Measurements from ENCODE around the gene GBX1.
A peak's percentile ranks its signal among the peaks of the same experiment; 100 is the strongest.

Gene GBX1

GRCh38 chr7:151173386-151174245, 6.1 kb upstream of the GBX1 start:
- DNase-seq (ENCODE audit: low spot score): no peak

- DNase-seq (ENCODE audit: low spot score): peak; percentile 86
Observed at GRCh38 chr7:151172273-151173141, 5.0 kb upstream of the GBX1 start.

- DNase-seq (ENCODE audit: low spot score): no peak
Observed at GRCh38 chr7:151168787-151169162, 1.3 kb upstream of the GBX1 start.

GRCh38 chr7:151168003-151168786, 701 bp upstream of the GBX1 start:
- DNase-seq (ENCODE audit: low spot score): no peak

- no peak for DNase-seq (ENCODE audit: low spot score)
Observed at GRCh38 chr7:151166629-151167196, 781 bp downstream of the GBX1 start.

GRCh38 chr7:151161757-151162156, 5.7 kb downstream of the GBX1 start:
- no peak for DNase-seq (ENCODE audit: low spot score)

- no peak for DNase-seq (ENCODE audit: low spot score)
Observed at GRCh38 chr7:151157645-151158329, 9.7 kb downstream of the GBX1 start.

GRCh38 chr7:151152643-151153513, 14.6 kb downstream of the GBX1 start:
- no peak for DNase-seq (ENCODE audit: low spot score)

- no peak for DNase-seq (ENCODE audit: low spot score)
Observed at GRCh38 chr7:151150388-151150787, 17.1 kb downstream of the GBX1 start.

- no peak for DNase-seq (ENCODE audit: low spot score)
Observed at GRCh38 chr7:151148319-151149259, 18.9 kb downstream of the GBX1 start.

- DNase-seq (ENCODE audit: low spot score): no peak
Observed at GRCh38 chr7:151146761-151147160, 20.7 kb downstream of the GBX1 start.

- DNase-seq (ENCODE audit: low spot score): no peak
Observed at GRCh38 chr7:151144387-151144786, 23.1 kb downstream of the GBX1 start.

GRCh38 chr7:151143261-151144015, 24.1 kb downstream of the GBX1 start:
- DNase-seq (ENCODE audit: low spot score): no peak

- DNase-seq (ENCODE audit: low spot score): no peak
Observed at GRCh38 chr7:151142686-151143040, 24.8 kb downstream of the GBX1 start.

- DNase-seq (ENCODE audit: low spot score): no peak
Observed at GRCh38 chr7:151141855-151142685, 25.4 kb downstream of the GBX1 start.

GRCh38 chr7:151141311-151141854, 26.1 kb downstream of the GBX1 start:
- DNase-seq (ENCODE audit: low spot score): no peak

- no peak for DNase-seq (ENCODE audit: low spot score)
Observed at GRCh38 chr7:151140826-151141225, 26.7 kb downstream of the GBX1 start.

Data from NAMALWA (cell line).